HEK293 (cell line): Measurements from ENCODE around the gene PPT2.

Experiments
- CTCF ChIA-PET: fragments of 350-600 bp; formaldehyde crosslinking; extraction: SDS; loops from one replicate; lab custom pipeline; 2021; ENCODE audit warnings: antibody characterized with exemption; lab: Yijun Ruan, JAX
- POLR2A ChIA-PET: fragments of 300-600 bp; formaldehyde crosslinking; extraction: SDS; loops from one replicate; lab custom pipeline; 2020; ENCODE audit warnings: antibody characterized with exemption, inconsistent platforms; lab: Yijun Ruan, JAX
- H3K27ac ChIP-seq: fragments of 200-500 bp; sonication (Bioruptor generic); 2 replicates; pipeline ENCODE4 v1.5.1; 2014; ENCODE audit warnings: low read depth, low read length, control low read depth, inconsistent platforms; ENCODE audit errors: extremely low read depth
- H3K36me3 ChIP-seq, 2 experiments: fragments of 200-500 bp in 1 of 2; sonication (Bioruptor generic) in 1 of 2; 1 replicate in 1 of 2; 2 replicates in 1 of 2; pipeline ENCODE4 v1.5.1; 2014 to 2017; ENCODE audit warnings: inconsistent platforms in 2 of 2, low read length in 2 of 2; ENCODE audit not compliant: control insufficient read depth in 2 of 2, insufficient read depth in 1 of 2
- H3K4me1 ChIP-seq: fragments of 200-500 bp; sonication (Bioruptor generic); 2 replicates; pipeline ENCODE4 v1.5.1; 2014; ENCODE audit warnings: mild to moderate bottlenecking, low read length, inconsistent platforms; ENCODE audit not compliant: control insufficient read depth, insufficient read depth
- H3K4me3 ChIP-seq: 2 replicates; pipeline ENCODE4 v1.5.1; 2011; ENCODE audit warnings: low read depth, mild to moderate bottlenecking, control low read depth, low read length, moderate library complexity
- H3K9me3 ChIP-seq: fragments of 200-500 bp; sonication (Bioruptor generic); 2 replicates; pipeline ENCODE4 v1.5.1; 2014; ENCODE audit warnings: low read depth, low read length, inconsistent platforms; ENCODE audit not compliant: control insufficient read depth, insufficient read depth
- GLI2 ChIP-seq: fragments of 450-650 bp; formaldehyde crosslinking; IDR thresholded peaks from 2 replicates; pipeline ENCODE4; 2017; ENCODE audit warnings: missing biosample characterization, missing genetic modification characterization, low read depth, borderline replicate concordance
- IKZF3 ChIP-seq: fragments of 450-650 bp; IDR thresholded peaks from 2 replicates; pipeline ENCODE4 v1.5.0; 2018; ENCODE audit warnings: missing biosample characterization, mild to moderate bottlenecking, missing genetic modification characterization, moderate library complexity
- MZF1 ChIP-seq: fragments of 450-650 bp; formaldehyde crosslinking; IDR thresholded peaks from 2 replicates; pipeline ENCODE4 v1.5.1; 2017; ENCODE audit warnings: missing biosample characterization, missing genetic modification characterization, borderline replicate concordance
- OSR2 ChIP-seq: fragments of 450-650 bp; formaldehyde crosslinking; IDR thresholded peaks from 2 replicates; pipeline ENCODE4 v1.5.1; 2016; ENCODE audit warnings: missing biosample characterization, missing genetic modification characterization
- OVOL3 ChIP-seq: fragments of 450-650 bp; formaldehyde crosslinking; IDR thresholded peaks from 2 replicates; pipeline ENCODE4 v1.5.1; 2016; ENCODE audit warnings: missing biosample characterization, missing genetic modification characterization
- PRDM1 ChIP-seq: fragments of 450-650 bp; formaldehyde crosslinking; IDR thresholded peaks from 2 replicates; pipeline ENCODE4; 2016; ENCODE audit warnings: missing biosample characterization, missing genetic modification characterization
- REPIN1 ChIP-seq: fragments of 450-650 bp; formaldehyde crosslinking; IDR thresholded peaks from 2 replicates; pipeline ENCODE4 v1.5.1; 2017; ENCODE audit warnings: missing biosample characterization, missing genetic modification characterization, low read depth
- SCRT1 ChIP-seq: fragments of 450-650 bp; formaldehyde crosslinking; IDR thresholded peaks from 2 replicates; pipeline ENCODE4 v1.5.1; 2016; ENCODE audit warnings: missing biosample characterization, missing genetic modification characterization, borderline replicate concordance
- SP2 ChIP-seq: fragments of 450-650 bp; formaldehyde crosslinking; IDR thresholded peaks from 2 replicates; pipeline ENCODE4 v1.5.1; 2016; ENCODE audit warnings: missing biosample characterization, missing genetic modification characterization
- TCF7L2 ChIP-seq: IDR thresholded peaks from 2 replicates; pipeline ENCODE4 v1.6.1; 2011; ENCODE audit warnings: low read depth, mild to moderate bottlenecking, inconsistent platforms, low read length, moderate library complexity, borderline replicate concordance
- TRIM28 ChIP-seq: IDR thresholded peaks from 2 replicates; pipeline ENCODE4 v1.6.1; 2011; ENCODE audit warnings: low read length, control low read depth, borderline replicate concordance
- ZBTB26 ChIP-seq: fragments of 450-650 bp; formaldehyde crosslinking; optimal IDR thresholded peaks from 2 replicates; pipeline ENCODE3; 2016; ENCODE audit warnings: missing biosample characterization, mild to moderate bottlenecking, missing genetic modification characterization
- ZBTB48 ChIP-seq: fragments of 450-650 bp; formaldehyde crosslinking; IDR thresholded peaks from 2 replicates; pipeline ENCODE4 v1.5.1; 2016; ENCODE audit warnings: missing biosample characterization, missing genetic modification characterization
- ZBTB6 ChIP-seq: fragments of 450-650 bp; formaldehyde crosslinking; IDR thresholded peaks from 2 replicates; pipeline ENCODE4 v1.5.1; 2017; ENCODE audit warnings: missing biosample characterization, missing genetic modification characterization
- ZBTB8A ChIP-seq: fragments of 450-650 bp; formaldehyde crosslinking; IDR thresholded peaks from 2 replicates; pipeline ENCODE4 v1.5.1; 2016; ENCODE audit warnings: missing biosample characterization, missing genetic modification characterization
- ZIC2 ChIP-seq: fragments of 450-650 bp; formaldehyde crosslinking; IDR thresholded peaks from 2 replicates; pipeline ENCODE4 v1.5.1; 2016; ENCODE audit warnings: missing biosample characterization, missing genetic modification characterization
- ZNF133 ChIP-seq: fragments of 450-650 bp; formaldehyde crosslinking; IDR thresholded peaks from 2 replicates; pipeline ENCODE4 v1.5.1; 2016; ENCODE audit warnings: missing biosample characterization, missing genetic modification characterization
- ZNF140 ChIP-seq: fragments of 450-650 bp; formaldehyde crosslinking; IDR thresholded peaks from 2 replicates; pipeline ENCODE4 v1.5.1; 2016; ENCODE audit warnings: missing biosample characterization, missing genetic modification characterization
- ZNF16 ChIP-seq: fragments of 450-650 bp; formaldehyde crosslinking; IDR thresholded peaks from 2 replicates; pipeline ENCODE4 v1.5.1; 2016; ENCODE audit warnings: low read depth, missing biosample characterization, missing genetic modification characterization
- ZNF19 ChIP-seq: fragments of 450-650 bp; formaldehyde crosslinking; IDR thresholded peaks from 2 replicates; pipeline ENCODE4; 2016; ENCODE audit warnings: missing biosample characterization, missing genetic modification characterization, low read depth
- ZNF214 ChIP-seq: fragments of 450-650 bp; formaldehyde crosslinking; IDR thresholded peaks from 2 replicates; pipeline ENCODE4 v1.5.1; 2017; ENCODE audit warnings: missing biosample characterization, mild to moderate bottlenecking, missing genetic modification characterization, borderline replicate concordance
- ZNF24 ChIP-seq: fragments of 450-650 bp; formaldehyde crosslinking; IDR thresholded peaks from 2 replicates; pipeline ENCODE4 v1.5.1; 2016; ENCODE audit warnings: missing biosample characterization, missing genetic modification characterization
- ZNF266 ChIP-seq: fragments of 450-650 bp; formaldehyde crosslinking; IDR thresholded peaks from 2 replicates; pipeline ENCODE4 v1.5.1; 2016; ENCODE audit warnings: missing biosample characterization, missing genetic modification characterization, low read depth
- ZNF335 ChIP-seq: fragments of 450-650 bp; formaldehyde crosslinking; conservative IDR thresholded peaks from 2 replicates; pipeline ENCODE4 v1.5.1; 2016; ENCODE audit warnings: missing biosample characterization, missing genetic modification characterization
- ZNF350 ChIP-seq: fragments of 450-650 bp; formaldehyde crosslinking; IDR thresholded peaks from 2 replicates; pipeline ENCODE4 v1.5.0; 2017; ENCODE audit warnings: missing biosample characterization, mild to moderate bottlenecking, missing genetic modification characterization
- ZNF580 ChIP-seq: fragments of 450-650 bp; formaldehyde crosslinking; IDR thresholded peaks from 2 replicates; pipeline ENCODE4 v1.5.1; 2016; ENCODE audit warnings: missing biosample characterization, missing genetic modification characterization
- ZNF600 ChIP-seq: fragments of 450-650 bp; formaldehyde crosslinking; IDR thresholded peaks from 2 replicates; pipeline ENCODE4 v1.5.1; 2016; ENCODE audit warnings: missing biosample characterization, missing genetic modification characterization
- ZNF621 ChIP-seq: fragments of 450-650 bp; formaldehyde crosslinking; IDR thresholded peaks from 2 replicates; pipeline ENCODE4 v1.5.1; 2017; ENCODE audit warnings: missing biosample characterization, missing genetic modification characterization
- ZNF629 ChIP-seq: fragments of 450-650 bp; formaldehyde crosslinking; IDR thresholded peaks from 2 replicates; pipeline ENCODE4 v1.5.1; 2017; ENCODE audit warnings: missing biosample characterization, missing genetic modification characterization
- ZNF654 ChIP-seq: fragments of 450-650 bp; formaldehyde crosslinking; IDR thresholded peaks from 2 replicates; pipeline ENCODE4 v1.5.1; 2016; ENCODE audit warnings: low read depth, missing biosample characterization, missing genetic modification characterization
- ZNF677 ChIP-seq: fragments of 450-650 bp; IDR thresholded peaks from 2 replicates; pipeline ENCODE4 v1.5.0; 2018; ENCODE audit warnings: missing biosample characterization, mild to moderate bottlenecking, missing genetic modification characterization, moderate library complexity
- ZNF768 ChIP-seq: fragments of 450-650 bp; formaldehyde crosslinking; IDR thresholded peaks from 2 replicates; pipeline ENCODE4 v1.5.1; 2018; ENCODE audit warnings: missing biosample characterization, mild to moderate bottlenecking, missing genetic modification characterization
- ZNF777 ChIP-seq: fragments of 450-650 bp; formaldehyde crosslinking; IDR thresholded peaks from 2 replicates; pipeline ENCODE4 v1.5.1; 2017; ENCODE audit warnings: missing biosample characterization, missing genetic modification characterization, borderline replicate concordance
- ZNF843 ChIP-seq: fragments of 450-650 bp; formaldehyde crosslinking; IDR thresholded peaks from 2 replicates; pipeline ENCODE4 v1.5.1; 2016; ENCODE audit warnings: missing biosample characterization, missing genetic modification characterization

Gene PPT2

GRCh38 chr6:32131439-32131948 is 22.4 kb upstream of the PPT2 start:
- Histone ChIP-seq H3K4me1 (peaks cover 13% of the 10 kb centered on the region), H3K36me3 (peaks cover 1 to 3% of the 10 kb centered on the region in 2 experiments; a peak in 2 of 3 replicates)
- CTCF ChIA-PET: interaction anchor here (5.6 kb wide), 1 partner anchor 13 kb away, joined by 65 read pairs; no protein-coding TSS in a partner anchor

GRCh38 chr6:32132110-32132509 is 21.8 kb upstream of the PPT2 start:
- POLR2A ChIA-PET: interaction anchor here (2.8 kb wide), 1 partner anchor 14 kb away, joined by 26 read pairs; no protein-coding TSS in a partner anchor
- Histone ChIP-seq H3K36me3 (no peaks in the 10 kb centered on the region), H3K9me3 (no peaks in the 10 kb centered on the region), H3K27ac (no peak overlapping the region), H3K4me1 (peaks cover 13% of the 10 kb centered on the region), H3K4me3 (no peak overlapping the region)
- CTCF ChIA-PET: interaction anchor here (5.6 kb wide), 1 partner anchor 14 kb away, joined by 65 read pairs; no protein-coding TSS in a partner anchor
- TF ChIP-seq ZNF335 (tag by site-specific recombination): no peak
- TF ChIP-seq ZNF580 (tag by site-specific recombination): no peak
- no peak for TF ChIP-seq SP2 (tag by site-specific recombination)

More at GRCh38 chr6:32131439-32131948, 22.4 kb upstream of the PPT2 start:
- H3K27ac ChIP-seq: no peak overlapping the region
- H3K4me3 ChIP-seq: no peak overlapping the region
- no peak for TF ChIP-seq ZNF654
- TF ChIP-seq ZNF214 (tag by site-specific recombination): no peak
- no peak for TF ChIP-seq ZBTB6 (tag by site-specific recombination)
- no peak for TF ChIP-seq TCF7L2
- no peak for TF ChIP-seq OVOL3 (tag by site-specific recombination)
- no peak for TF ChIP-seq ZNF140
- no peak for TF ChIP-seq ZNF266 (tag by site-specific recombination)
- no peak for TF ChIP-seq ZNF768 (tag by site-specific recombination)
- TF ChIP-seq PRDM1 (tag by site-specific recombination): no peak
- TF ChIP-seq ZNF24 (tag by site-specific recombination): no peak
- TF ChIP-seq ZNF629: no peak
- no peak for TF ChIP-seq OSR2 (tag by site-specific recombination)
- no peak for TF ChIP-seq GLI2 (tag by site-specific recombination)
- TF ChIP-seq REPIN1 (tag by site-specific recombination): no peak
- TF ChIP-seq ZNF777: no peak
- TF ChIP-seq MZF1 (tag by site-specific recombination): no peak
- TF ChIP-seq SCRT1: no peak
- TF ChIP-seq ZNF621 (tag by site-specific recombination): no peak
- TF ChIP-seq, all 188 proteins: peak for 0
- POLR2A ChIA-PET: interaction anchor here (2.8 to 4.2 kb wide), 3 partner anchors 14 to 45 kb away, joined by 26 to 38 read pairs (median 38); partner anchors contain the start of genes AGPAT1 and PRRT1
- H3K9me3 ChIP-seq: no peaks in the 10 kb centered on the region

- Histone ChIP-seq H3K4me3 (no peak overlapping the region), H3K9me3 (no peaks in the 10 kb centered on the region), H3K36me3 (no peaks in the 10 kb centered on the region), H3K4me1 (peaks cover 8% of the 10 kb centered on the region), H3K27ac (no peak overlapping the region)
- CTCF ChIA-PET: no interaction called here
- POLR2A ChIA-PET: no interaction called here
- TF ChIP-seq IKZF3 (tag by site-specific recombination): no peak
- TF ChIP-seq ZBTB48 (tag by site-specific recombination): no peak
- TF ChIP-seq ZNF843: no peak
- no peak for TF ChIP-seq ZNF16 (tag by site-specific recombination)
- no peak for TF ChIP-seq ZNF133 (tag by site-specific recombination)
- TF ChIP-seq ZBTB8A (tag by site-specific recombination): no peak
- TF ChIP-seq TRIM28: no peak
- TF ChIP-seq ZNF19 (tag by site-specific recombination): no peak
- no peak for TF ChIP-seq ZNF350 (tag by site-specific recombination)
- no peak for TF ChIP-seq ZIC2 (tag by site-specific recombination)
- TF ChIP-seq ZBTB26 (tag by site-specific recombination): no peak
- TF ChIP-seq ZNF677 (tag by site-specific recombination): no peak
- no peak for TF ChIP-seq ZNF600 (tag by site-specific recombination)
These were observed 20.2 kb upstream of the PPT2 start for GRCh38 chr6:32133786-32134185.
